Natural killer cell (primary cell): Measurements from ENCODE around the gene MMP21. TPM values are rescaled to one million over a fixed set of nuclear protein-coding genes. Genes with fewer than 3 reads are reported as not detected.
A peak's percentile ranks its signal among the peaks of the same experiment; 100 is the strongest.

ENCODE experiments used
- ATAC-seq, 3 donors: fragments of 150-1000 bp in 2 of 3; fragments of 200-7000 bp in 1 of 3; cut with Tn5 transposase; 1 replicate in 1 of 3; 2 replicates in 2 of 3; pipeline ENCODE4 v1.10.0; 2021; ENCODE audit warnings: mild to moderate bottlenecking in 2 of 3, moderate library complexity in 2 of 3
- DNase-seq, 2 donors: peaks; one replicate each; pipeline versions ENCODE4 v3.0.0 to v3.0.0-alpha.2; 2013 to 2021; ENCODE audit warnings: mixed read lengths in 1 of 2
- H3K27ac ChIP-seq: one replicate; pipeline ENCODE4 v1.5.1; 2013; ENCODE audit warnings: mild to moderate bottlenecking, low read length
- H3K27me3 ChIP-seq: one replicate; pipeline ENCODE4 v1.6.1; 2013; ENCODE audit warnings: low read length; ENCODE audit not compliant: control insufficient read depth, insufficient read depth
- H3K36me3 ChIP-seq: one replicate; pipeline ENCODE4 v1.6.1; 2013; ENCODE audit warnings: low read length; ENCODE audit not compliant: control insufficient read depth, insufficient read depth
- H3K4me1 ChIP-seq: one replicate; pipeline ENCODE4 v1.6.1; 2013; ENCODE audit warnings: low read length; ENCODE audit not compliant: control insufficient read depth, insufficient read depth
- H3K4me3 ChIP-seq: one replicate; pipeline ENCODE4 v1.5.1; 2013; ENCODE audit warnings: low read length
- H3K9me3 ChIP-seq: one replicate; pipeline ENCODE4 v1.6.1; 2013; ENCODE audit warnings: low read length; ENCODE audit not compliant: control insufficient read depth, insufficient read depth
- H3K27ac Mint-ChIP-seq, 2 donors: one replicate each; pipeline ENCODE4 v1.8.0; 2022; ENCODE audit warnings: mild to moderate bottlenecking in 2 of 2, mixed read lengths in 2 of 2, moderate library complexity in 1 of 2
- H3K27me3 Mint-ChIP-seq, 2 donors: one replicate each; pipeline ENCODE4 v1.8.0; 2022; ENCODE audit warnings: low read depth in 2 of 2, mixed read lengths in 2 of 2
- H3K36me3 Mint-ChIP-seq: one replicate; pipeline ENCODE4 v1.8.0; 2022; ENCODE audit warnings: mixed read lengths
- H3K4me1 Mint-ChIP-seq, 2 donors: one replicate each; pipeline ENCODE4 v1.8.0; 2022; ENCODE audit warnings: mixed read lengths in 2 of 2
- H3K4me3 Mint-ChIP-seq: one replicate; pipeline ENCODE4 v1.8.0; 2022; ENCODE audit warnings: mild to moderate bottlenecking, moderate library complexity, mixed read lengths
- H3K9me3 Mint-ChIP-seq, 2 donors: one replicate each; pipeline ENCODE4 v1.8.0; 2022; ENCODE audit warnings: mixed read lengths in 2 of 2
- WGBS: methylation state at CpG from one replicate; pipeline ENCODE4 v1.1.7; 2013; ENCODE audit warnings: missing lambda C conversion rate; ENCODE audit not compliant: insufficient coverage; 5-methylcytosine and 5-hydroxymethylcytosine counted together
- intact Hi-C: fragments of 100-400 bp; cut with micrococcal nuclease; formaldehyde crosslinking; loops from one replicate; pipeline ENCODE4 v1.14.2; 2022
- total RNA-seq, 4 donors: library from RNA; stranded (reverse); fragments of 120-200 nt in 1 of 4; gene quantifications; one replicate each; pipeline versions ENCODE4 v1.2.3 to v1.2.4, GENCODE V29; 2013 to 2022
- TF ChIP-seq, protein P1 (sequence below): fragments of 200-600 bp; IDR thresholded peaks from one replicate; pipeline ENCODE4 v1.8.0; 2022; ENCODE audit warnings: antibody characterized with exemption

Gene MMP21, protein sequence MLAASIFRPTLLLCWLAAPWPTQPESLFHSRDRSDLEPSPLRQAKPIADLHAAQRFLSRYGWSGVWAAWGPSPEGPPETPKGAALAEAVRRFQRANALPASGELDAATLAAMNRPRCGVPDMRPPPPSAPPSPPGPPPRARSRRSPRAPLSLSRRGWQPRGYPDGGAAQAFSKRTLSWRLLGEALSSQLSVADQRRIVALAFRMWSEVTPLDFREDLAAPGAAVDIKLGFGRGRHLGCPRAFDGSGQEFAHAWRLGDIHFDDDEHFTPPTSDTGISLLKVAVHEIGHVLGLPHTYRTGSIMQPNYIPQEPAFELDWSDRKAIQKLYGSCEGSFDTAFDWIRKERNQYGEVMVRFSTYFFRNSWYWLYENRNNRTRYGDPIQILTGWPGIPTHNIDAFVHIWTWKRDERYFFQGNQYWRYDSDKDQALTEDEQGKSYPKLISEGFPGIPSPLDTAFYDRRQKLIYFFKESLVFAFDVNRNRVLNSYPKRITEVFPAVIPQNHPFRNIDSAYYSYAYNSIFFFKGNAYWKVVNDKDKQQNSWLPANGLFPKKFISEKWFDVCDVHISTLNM
- total RNA-seq: under 1 TPM; 0.32 to 0.85 (median 0.35) TPM
- total RNA-seq (2013): 0.18 TPM

GRCh38 chr10:125775491-125776106 lies at the start of gene MMP21:
TSS of gene MMP21 (minus strand) at chr10:125775821. CDS start at chr10:125775821, 0 bp downstream.
- H3K27ac ChIP-seq: no peak within 1 kb of the TSS
- ATAC-seq (no peak), DNase-seq (no peak)
- H3K4me1 ChIP-seq: no peaks in the 10 kb centered on the region
- intact Hi-C loops: no loop called here
- 94% methylated on average over 26 of the region's 26 CpGs for WGBS
- Mint-ChIP-seq H3K9me3 (no peaks in the 10 kb centered on the region), H3K36me3 (no peaks in the 10 kb centered on the region), H3K27me3 (peaks cover 6 to 7% of the 10 kb centered on the region in 2 donors), H3K27ac (no peak within 1 kb of the TSS), H3K4me1 (no peaks in the 10 kb centered on the region), H3K4me3 (no peak within 1 kb of the TSS)
- no peaks in the 10 kb centered on the region for H3K9me3 ChIP-seq
- no peaks in the 10 kb centered on the region for H3K27me3 ChIP-seq
- TF ChIP-seq, protein P1, sequence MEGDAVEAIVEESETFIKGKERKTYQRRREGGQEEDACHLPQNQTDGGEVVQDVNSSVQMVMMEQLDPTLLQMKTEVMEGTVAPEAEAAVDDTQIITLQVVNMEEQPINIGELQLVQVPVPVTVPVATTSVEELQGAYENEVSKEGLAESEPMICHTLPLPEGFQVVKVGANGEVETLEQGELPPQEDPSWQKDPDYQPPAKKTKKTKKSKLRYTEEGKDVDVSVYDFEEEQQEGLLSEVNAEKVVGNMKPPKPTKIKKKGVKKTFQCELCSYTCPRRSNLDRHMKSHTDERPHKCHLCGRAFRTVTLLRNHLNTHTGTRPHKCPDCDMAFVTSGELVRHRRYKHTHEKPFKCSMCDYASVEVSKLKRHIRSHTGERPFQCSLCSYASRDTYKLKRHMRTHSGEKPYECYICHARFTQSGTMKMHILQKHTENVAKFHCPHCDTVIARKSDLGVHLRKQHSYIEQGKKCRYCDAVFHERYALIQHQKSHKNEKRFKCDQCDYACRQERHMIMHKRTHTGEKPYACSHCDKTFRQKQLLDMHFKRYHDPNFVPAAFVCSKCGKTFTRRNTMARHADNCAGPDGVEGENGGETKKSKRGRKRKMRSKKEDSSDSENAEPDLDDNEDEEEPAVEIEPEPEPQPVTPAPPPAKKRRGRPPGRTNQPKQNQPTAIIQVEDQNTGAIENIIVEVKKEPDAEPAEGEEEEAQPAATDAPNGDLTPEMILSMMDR: no peak
- no peaks in the 10 kb centered on the region for H3K36me3 ChIP-seq
- H3K4me3 ChIP-seq: no peak within 1 kb of the TSS

GRCh38 chr10:125824736-125825135 lies 49.1 kb upstream of the MMP21 start:
- ATAC-seq (no peak), DNase-seq (no peak)
- Mint-ChIP-seq H3K4me3 (no peak overlapping the region), H3K27me3 (no peaks in the 10 kb centered on the region), H3K4me1 (peaks cover 16 to 33% of the 10 kb centered on the region in 2 donors), H3K36me3 (peaks cover 6% of the 10 kb centered on the region), H3K9me3 (no peaks in the 10 kb centered on the region), H3K27ac (no peak overlapping the region)
- 95% methylated on average over 1 of the region's 1 CpG for WGBS
- H3K4me3 ChIP-seq: no peak overlapping the region
- H3K27me3 ChIP-seq: no peaks in the 10 kb centered on the region
- H3K9me3 ChIP-seq: no peaks in the 10 kb centered on the region
- TF ChIP-seq, protein P1: no peak
- H3K4me1 ChIP-seq: peaks cover 29% of the 10 kb centered on the region
- peaks cover 28% of the 10 kb centered on the region for H3K36me3 ChIP-seq
- H3K27ac ChIP-seq: no peak overlapping the region
- intact Hi-C loops: no loop called here

DNA sequence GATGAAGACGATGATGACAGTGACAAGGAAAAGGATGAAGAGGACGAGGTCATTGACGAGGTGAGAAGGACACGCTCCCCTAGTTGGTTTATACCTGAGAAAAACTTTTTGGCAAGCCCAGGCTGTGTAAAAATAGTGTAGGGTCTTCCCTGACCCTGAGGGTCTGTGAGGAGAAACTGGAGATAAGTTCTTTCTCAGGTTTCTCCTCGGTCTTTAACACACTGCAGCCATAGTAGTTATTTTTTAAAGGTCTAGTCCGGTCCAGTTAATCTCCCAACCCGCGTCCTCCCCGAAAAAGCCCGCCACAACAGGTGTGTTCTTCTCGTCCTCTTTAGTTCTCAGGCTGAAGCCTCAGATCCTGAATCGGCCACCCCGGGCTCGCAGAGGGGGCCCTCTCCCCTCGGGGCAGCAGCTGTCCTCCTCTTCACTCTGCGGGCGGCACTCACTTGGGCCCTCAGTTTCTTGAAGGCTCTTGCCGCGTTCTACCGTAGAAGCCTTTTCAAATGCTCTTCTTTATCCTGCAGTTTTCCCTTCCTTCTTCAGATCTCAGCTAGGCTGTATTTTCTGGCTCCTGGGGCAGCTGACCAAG lies 48.1 kb upstream of the MMP21 start:
- H3K9me3 Mint-ChIP-seq: no peaks in the 10 kb centered on the region
- TF ChIP-seq, protein P1: no peak
- intact Hi-C loops: loop anchor here (1.0 kb wide), 1 partner anchor 104 kb away; the partner anchor contains the start of gene EDRF1
- H3K4me1 Mint-ChIP-seq: peaks cover 11 to 33% of the 10 kb centered on the region in 2 donors
- no peaks in the 10 kb centered on the region for H3K27me3 Mint-ChIP-seq
- H3K4me3 ChIP-seq: peak overlapping the region; percentile 92
- no peaks in the 10 kb centered on the region for H3K27me3 ChIP-seq
- H3K36me3 ChIP-seq: peaks cover 18% of the 10 kb centered on the region
- peak overlapping the region; percentile 95 for H3K27ac ChIP-seq
- H3K4me3 Mint-ChIP-seq: no peak overlapping the region
- peaks cover 29% of the 10 kb centered on the region for H3K4me1 ChIP-seq
- H3K27ac Mint-ChIP-seq: no peak overlapping the region
- DNase-seq: no peak
- no peaks in the 10 kb centered on the region for H3K9me3 ChIP-seq
- under 1% methylated on average over 20 of the region's 20 CpGs for WGBS
- H3K36me3 Mint-ChIP-seq: no peaks in the 10 kb centered on the region
- ATAC-seq: no peak
